Astrocyte of the spinal cord (primary cell): ENCODE measurements around the gene TAMALIN.

Experiments
- DNase-seq: peaks from one replicate; pipeline ENCODE4 v3.0.0; 2011; ENCODE audit warnings: low read depth, low spot score
- H3K4me3 ChIP-seq: 2 replicates; pipeline ENCODE4 v1.5.1; 2011; ENCODE audit warnings: low read depth, mild to moderate bottlenecking, low read length, moderate library complexity
- CTCF ChIP-seq: IDR thresholded peaks from 2 replicates; pipeline ENCODE4 v1.5.1; 2012; ENCODE audit warnings: low read depth, mild to moderate bottlenecking, low read length, inconsistent platforms
- in situ Hi-C: cut with HindIII; loops from 2 replicates; pipeline ENCODE4 v1.10.0; 2017; ENCODE audit warnings: low sequenced_read_pairs

Gene TAMALIN

GRCh38 chr12:52005218-52005902 is 1.4 kb upstream of the TAMALIN start:
- TF ChIP-seq CTCF: no peak

GRCh38 chr12:52005903-52006703 is 643 bp upstream of the TAMALIN start:
- no peak for TF ChIP-seq CTCF
- in situ Hi-C loops: no loop called here
- H3K4me3 ChIP-seq: no peak overlapping the region
- DNase-seq: no peak

More at GRCh38 chr12:52005218-52005902, 1.4 kb upstream of the TAMALIN start:
- no peak overlapping the region for H3K4me3 ChIP-seq
- no peak for DNase-seq
- in situ Hi-C loops: no loop called here

DNA sequence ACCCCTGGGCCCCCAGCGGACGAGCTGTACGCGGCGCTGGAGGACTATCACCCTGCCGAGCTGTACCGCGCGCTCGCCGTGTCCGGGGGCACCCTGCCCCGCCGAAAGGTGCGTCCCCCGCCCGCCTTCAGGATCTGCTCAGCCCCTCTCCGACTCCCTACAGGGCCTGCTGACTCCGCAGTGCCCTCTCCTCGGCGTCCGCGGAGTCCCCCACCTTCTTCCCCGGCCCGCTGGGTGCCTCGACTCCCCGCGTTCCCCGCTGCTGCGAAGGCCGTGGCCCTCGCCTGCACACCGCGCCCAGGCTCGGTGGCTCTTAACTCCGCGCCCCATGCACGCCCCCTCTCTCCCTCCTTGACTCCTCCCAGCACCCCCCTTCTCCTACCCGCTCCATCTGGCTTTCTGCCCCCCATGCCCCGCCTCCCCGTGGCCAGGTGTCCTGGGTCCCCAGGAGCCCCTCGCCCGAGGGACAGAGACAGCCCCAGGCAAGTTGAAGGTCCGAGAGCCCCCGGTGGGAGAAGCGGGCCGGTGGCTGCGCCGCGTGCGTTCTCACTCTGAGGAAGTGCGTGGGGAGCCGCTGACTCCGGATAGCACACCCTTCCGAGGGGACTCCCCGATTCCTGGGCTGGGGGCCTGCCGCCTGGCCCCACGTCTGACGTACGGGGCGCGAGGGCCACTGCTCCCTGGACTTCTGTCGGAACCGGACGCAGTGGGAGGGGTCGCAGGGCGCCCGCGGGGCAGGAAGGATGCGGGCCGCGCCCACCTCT is 594 bp downstream of the TAMALIN start:
- H3K4me3 ChIP-seq: peak overlapping the region; percentile 51
- in situ Hi-C loops: no loop called here
- TF ChIP-seq CTCF: no peak
- no peak for DNase-seq

- DNase-seq: no peak
- peak overlapping the region; percentile 51 for H3K4me3 ChIP-seq
- TF ChIP-seq CTCF: no peak
- in situ Hi-C loops: no loop called here
These were observed 1.3 kb downstream of the TAMALIN start for GRCh38 chr12:52007982-52008510.

GRCh38 chr12:52009081-52009751 is 2.5 kb downstream of the TAMALIN start:
- H3K4me3 ChIP-seq: no peak overlapping the region
- in situ Hi-C loops: no loop called here
- no peak for TF ChIP-seq CTCF
- DNase-seq: no peak

DNA sequence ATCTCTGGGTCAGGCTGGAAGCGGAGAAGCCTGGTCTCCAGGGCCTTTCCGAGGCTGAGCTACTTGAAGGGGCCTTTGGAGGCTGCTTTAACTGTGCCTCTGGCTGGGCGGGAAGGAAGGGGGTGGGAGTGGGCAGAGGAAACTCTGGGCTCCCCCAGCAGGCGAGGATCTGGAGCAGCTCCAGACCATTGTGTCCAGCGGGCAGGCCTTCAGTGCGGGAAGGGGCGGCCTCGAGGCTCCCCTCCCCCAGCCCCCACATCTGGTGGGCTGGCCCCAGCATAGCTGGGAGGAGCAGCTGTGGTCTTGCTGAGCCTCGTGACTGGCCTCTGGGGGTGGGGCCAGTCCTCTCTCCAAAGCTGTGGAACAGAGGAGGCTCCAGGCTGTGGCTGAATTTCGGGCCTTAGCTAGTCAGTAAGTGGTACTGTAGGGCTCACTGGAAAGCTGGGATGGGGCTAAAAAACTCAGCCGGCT is 3.4 kb downstream of the TAMALIN start:
- TF ChIP-seq CTCF: no peak
- peak; percentile 88 for DNase-seq
- no peak overlapping the region for H3K4me3 ChIP-seq
- in situ Hi-C loops: no loop called here
